HCT116 (cell line): Measurements from ENCODE around the gene SYNE1.
"Not testable (repeated sequence)": the region's sequence is repeated elsewhere in the genome, so short reads cannot be mapped to it uniquely, and the experiment has no call there.

Experiments
- ATF3 ChIP-seq: IDR thresholded peaks from 2 replicates; pipeline ENCODE4 v1.6.1; 2012
- CTCF ChIP-seq, 3 experiments: fragments of 200-600 bp in 1 of 3; sonication (generic) in 1 of 3; IDR thresholded peaks in 2 of 3; conservative IDR thresholded peaks in 1 of 3; 2 replicates each; pipeline ENCODE4 v1.5.1; 2012 to 2017; ENCODE audit warnings: low read depth in 2 of 3, low read length in 2 of 3, antibody characterized with exemption in 1 of 3, borderline replicate concordance in 1 of 3, control low read depth in 1 of 3, mild to moderate bottlenecking in 1 of 3, mixed read lengths in 1 of 3, mixed run types in 1 of 3, moderate library complexity in 1 of 3; ENCODE audit not compliant: insufficient read depth in 1 of 3
- EZH2 ChIP-seq: fragments of 200-600 bp; sonication (generic); IDR thresholded peaks from 2 replicates; pipeline ENCODE4 v1.6.1; 2017; ENCODE audit warnings: antibody characterized with exemption, mixed run types
- EZH2phosphoT487 ChIP-seq: fragments of 200-600 bp; IDR thresholded peaks from 2 replicates; pipeline ENCODE4 v1.6.1; 2018; ENCODE audit warnings: antibody characterized with exemption, borderline replicate concordance
- MAX ChIP-seq: IDR thresholded peaks from 2 replicates; pipeline ENCODE4 v1.6.1; 2012
- POLR2A ChIP-seq: IDR thresholded peaks from 2 replicates; pipeline ENCODE4 v1.7.0; 2011; ENCODE audit warnings: borderline replicate concordance; ENCODE audit not compliant: insufficient read depth, insufficient read length; ENCODE audit errors: extremely low read depth
- POLR2AphosphoS5 ChIP-seq: IDR thresholded peaks from 2 replicates; pipeline ENCODE4 v1.6.1; 2011; ENCODE audit warnings: mild to moderate bottlenecking, low read depth, low read length, moderate library complexity
- REST ChIP-seq: IDR thresholded peaks from 2 replicates; pipeline ENCODE4 v1.6.1; 2012; ENCODE audit warnings: low read depth
- YY1 ChIP-seq: IDR thresholded peaks from 2 replicates; pipeline ENCODE4 v1.6.1; 2011; ENCODE audit warnings: low read length, low read depth, moderate library complexity, mild to moderate bottlenecking; ENCODE audit not compliant: insufficient replicate concordance; ENCODE audit errors: extremely low read depth
- ZFX ChIP-seq: fragments of 450-650 bp; IDR thresholded peaks from 2 replicates; pipeline ENCODE4 v1.6.1; 2017
- ZNF274 ChIP-seq: fragments of 200-500 bp; sonication (Bioruptor generic); IDR thresholded peaks from 2 replicates; pipeline ENCODE4 v1.6.1; 2014; ENCODE audit warnings: mild to moderate bottlenecking, low read depth, low read length, inconsistent platforms

GRCh38 chr6:152491501-152491900 lies 145.7 kb downstream of the SYNE1 start:
- TF ChIP-seq REST; ZFX; POLR2AphosphoS5; CTCF (IDR thresholded peaks at IDR 0.05 in 2 of 3, conservative IDR thresholded peaks at IDR 0.05 in 1 of 3; ENCODE audit: borderline replicate concordance in 1 of 3, insufficient read depth in 1 of 3, low read depth in 2 of 3, low read length in 2 of 3); POLR2A; MAX; EZH2phosphoT487; ZNF274; YY1; ATF3; EZH2: not testable (repeated sequence)
